Left ventricle myocardium inferior (tissue), 1 donor: Measurements from ENCODE around the gene THSD4. TPM values are rescaled to one million over a fixed set of nuclear protein-coding genes. Genes with fewer than 3 reads are reported as not detected.

Experiments used
- DNase-seq: peaks from one replicate; pipeline ENCODE4 v3.0.0-alpha.2; 2020
- H3K27ac ChIP-seq: fragments of 200-600 bp; replicated peaks from 2 replicates; pipeline ENCODE4 v1.8.0; 2021
- H3K27me3 ChIP-seq: fragments of 200-600 bp; 2 replicates; pipeline ENCODE4 v1.8.0; 2021; ENCODE audit warnings: low read depth
- H3K36me3 ChIP-seq: fragments of 200-600 bp; 2 replicates; pipeline ENCODE4 v1.8.0; 2021
- H3K4me1 ChIP-seq: fragments of 200-600 bp; 2 replicates; pipeline ENCODE4 v1.8.0; 2021
- H3K4me3 ChIP-seq: fragments of 200-600 bp; 2 replicates; pipeline ENCODE4 v1.8.0; 2021; ENCODE audit warnings: mild to moderate bottlenecking, moderate library complexity
- H3K9me3 ChIP-seq: fragments of 200-600 bp; replicated peaks from 2 replicates; pipeline ENCODE4 v1.8.0; 2021
- CTCF ChIP-seq: fragments of 200-600 bp; IDR thresholded peaks from 2 replicates; pipeline ENCODE4 v1.8.0; 2021; ENCODE audit warnings: antibody characterized with exemption, mild to moderate bottlenecking, borderline replicate concordance
- intact Hi-C: fragments of 100-400 bp; cut with micrococcal nuclease; formaldehyde crosslinking; loops from one replicate; pipeline ENCODE4 v1.11.0; 2022
- total RNA-seq: library from RNA; stranded (reverse); fragmentation: NEBNext Ultra II Directional; extraction: Animal tissue kit (Norgen Biotek cat#: 25700); gene quantifications from one replicate; pipeline ENCODE4 v1.2.1, GENCODE V29; 2021
- donor health status: DM: no; HTN: yes; CAD: no; lungs with severe emphysema.

Gene THSD4
- total RNA-seq, 1 donor from 2014 or later = 95.8 TPM

GRCh38 chr15:71237456-71238188 is 122.4 kb downstream of the THSD4 start:
- intact Hi-C loops = no loop called here
- H3K4me1 ChIP-seq = peaks cover 32% of the 10 kb centered on the region
- peaks cover 1% of the 10 kb centered on the region for H3K36me3 ChIP-seq
- no peak overlapping the region for H3K4me3 ChIP-seq
- peak; percentile 11 for TF ChIP-seq CTCF
- H3K27ac ChIP-seq = peak overlapping the region; percentile 73
- no peaks in the 10 kb centered on the region for H3K27me3 ChIP-seq
- no peaks in the 10 kb centered on the region for H3K9me3 ChIP-seq
- peak; percentile 83 for DNase-seq

GRCh38 chr15:71238926-71239325 is 123.7 kb downstream of the THSD4 start:
- Histone ChIP-seq H3K4me1 (peaks cover 28% of the 10 kb centered on the region), H3K27me3 (no peaks in the 10 kb centered on the region), H3K4me3 (no peak overlapping the region), H3K27ac (peak overlapping the region; percentile 73), H3K9me3 (no peaks in the 10 kb centered on the region), H3K36me3 (peaks cover 8% of the 10 kb centered on the region)
- no peak for TF ChIP-seq CTCF
- DNase-seq = no peak
- intact Hi-C loops = no loop called here

GRCh38 chr15:71239592-71240364 is 124.5 kb downstream of the THSD4 start:
- intact Hi-C loops = no loop called here
- H3K27me3 ChIP-seq = no peaks in the 10 kb centered on the region
- no peak for DNase-seq
- TF ChIP-seq CTCF = no peak
- no peaks in the 10 kb centered on the region for H3K9me3 ChIP-seq
- peaks cover 24% of the 10 kb centered on the region for H3K4me1 ChIP-seq
- no peak overlapping the region for H3K4me3 ChIP-seq
- peaks cover 8% of the 10 kb centered on the region for H3K36me3 ChIP-seq
- peak overlapping the region; percentile 73 for H3K27ac ChIP-seq

GRCh38 chr15:71242292-71242691 is 127.0 kb downstream of the THSD4 start:
- H3K36me3 ChIP-seq = peaks cover 8% of the 10 kb centered on the region
- intact Hi-C loops = no loop called here
- H3K9me3 ChIP-seq = no peaks in the 10 kb centered on the region
- DNase-seq = no peak
- H3K27me3 ChIP-seq = no peaks in the 10 kb centered on the region
- peaks cover 31% of the 10 kb centered on the region for H3K4me1 ChIP-seq
- H3K4me3 ChIP-seq = no peak overlapping the region
- H3K27ac ChIP-seq = no peak overlapping the region
- TF ChIP-seq CTCF = no peak

GRCh38 chr15:71244250-71244649 is 129.0 kb downstream of the THSD4 start:
- no peaks in the 10 kb centered on the region for H3K27me3 ChIP-seq
- TF ChIP-seq CTCF = no peak
- peaks cover 8% of the 10 kb centered on the region for H3K36me3 ChIP-seq
- H3K4me1 ChIP-seq = peaks cover 29% of the 10 kb centered on the region
- no peak for DNase-seq
- no peak overlapping the region for H3K4me3 ChIP-seq
- H3K9me3 ChIP-seq = no peaks in the 10 kb centered on the region
- intact Hi-C loops = no loop called here
- H3K27ac ChIP-seq = peak overlapping the region; percentile 79
